ENCODE data around the gene PDIA4.

DNA sequence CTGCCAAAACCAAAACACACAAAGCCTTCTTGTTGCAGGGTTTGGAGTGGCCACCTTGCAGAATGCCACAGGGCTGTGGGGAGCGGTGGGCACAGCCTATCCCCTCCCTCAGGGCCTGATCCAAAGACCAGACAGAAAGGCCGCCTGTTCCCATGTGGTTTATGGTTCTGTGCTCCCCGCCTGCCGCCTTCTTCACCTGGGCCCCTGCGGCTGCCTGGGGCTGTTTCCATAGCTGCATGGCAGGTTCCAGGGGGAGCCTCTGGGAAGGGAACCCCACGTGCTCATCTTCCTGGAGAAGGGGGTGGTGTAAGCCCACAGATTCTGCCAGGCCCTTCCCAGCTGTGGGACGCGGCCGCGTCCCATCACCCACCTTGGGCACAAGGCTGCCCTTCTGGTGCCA lies 73.5 kb downstream of the PDIA4 start:
- TF ChIP-seq, protein P1, sequence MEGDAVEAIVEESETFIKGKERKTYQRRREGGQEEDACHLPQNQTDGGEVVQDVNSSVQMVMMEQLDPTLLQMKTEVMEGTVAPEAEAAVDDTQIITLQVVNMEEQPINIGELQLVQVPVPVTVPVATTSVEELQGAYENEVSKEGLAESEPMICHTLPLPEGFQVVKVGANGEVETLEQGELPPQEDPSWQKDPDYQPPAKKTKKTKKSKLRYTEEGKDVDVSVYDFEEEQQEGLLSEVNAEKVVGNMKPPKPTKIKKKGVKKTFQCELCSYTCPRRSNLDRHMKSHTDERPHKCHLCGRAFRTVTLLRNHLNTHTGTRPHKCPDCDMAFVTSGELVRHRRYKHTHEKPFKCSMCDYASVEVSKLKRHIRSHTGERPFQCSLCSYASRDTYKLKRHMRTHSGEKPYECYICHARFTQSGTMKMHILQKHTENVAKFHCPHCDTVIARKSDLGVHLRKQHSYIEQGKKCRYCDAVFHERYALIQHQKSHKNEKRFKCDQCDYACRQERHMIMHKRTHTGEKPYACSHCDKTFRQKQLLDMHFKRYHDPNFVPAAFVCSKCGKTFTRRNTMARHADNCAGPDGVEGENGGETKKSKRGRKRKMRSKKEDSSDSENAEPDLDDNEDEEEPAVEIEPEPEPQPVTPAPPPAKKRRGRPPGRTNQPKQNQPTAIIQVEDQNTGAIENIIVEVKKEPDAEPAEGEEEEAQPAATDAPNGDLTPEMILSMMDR (IDR thresholded peaks at IDR 0.05): no peak
- no peak for TF ChIP-seq POLR2A (IDR thresholded peaks at IDR 0.05)

Measured in esophagus squamous epithelium (tissue), 4 donors.